ENCODE results near the gene CCDC87.

- TF ChIP-seq CTCF (IDR thresholded peaks at IDR 0.05) (no peak), POLR2A (IDR thresholded peaks at IDR 0.05) (no peak), POLR2AphosphoS5 (IDR thresholded peaks at IDR 0.05) (no peak), EP300 (IDR thresholded peaks at IDR 0.05; ENCODE audit: low read depth) (no peak)
These were observed 27.9 kb downstream of the CCDC87 start for GRCh38 chr11:66564984-66565383.

Measured in transverse colon (tissue), 4 donors.